ENCODE data around the gene POLRMT.

GRCh38 chr19:633786-634639 is 676 bp upstream of the POLRMT start:
- TF ChIP-seq, protein P1, sequence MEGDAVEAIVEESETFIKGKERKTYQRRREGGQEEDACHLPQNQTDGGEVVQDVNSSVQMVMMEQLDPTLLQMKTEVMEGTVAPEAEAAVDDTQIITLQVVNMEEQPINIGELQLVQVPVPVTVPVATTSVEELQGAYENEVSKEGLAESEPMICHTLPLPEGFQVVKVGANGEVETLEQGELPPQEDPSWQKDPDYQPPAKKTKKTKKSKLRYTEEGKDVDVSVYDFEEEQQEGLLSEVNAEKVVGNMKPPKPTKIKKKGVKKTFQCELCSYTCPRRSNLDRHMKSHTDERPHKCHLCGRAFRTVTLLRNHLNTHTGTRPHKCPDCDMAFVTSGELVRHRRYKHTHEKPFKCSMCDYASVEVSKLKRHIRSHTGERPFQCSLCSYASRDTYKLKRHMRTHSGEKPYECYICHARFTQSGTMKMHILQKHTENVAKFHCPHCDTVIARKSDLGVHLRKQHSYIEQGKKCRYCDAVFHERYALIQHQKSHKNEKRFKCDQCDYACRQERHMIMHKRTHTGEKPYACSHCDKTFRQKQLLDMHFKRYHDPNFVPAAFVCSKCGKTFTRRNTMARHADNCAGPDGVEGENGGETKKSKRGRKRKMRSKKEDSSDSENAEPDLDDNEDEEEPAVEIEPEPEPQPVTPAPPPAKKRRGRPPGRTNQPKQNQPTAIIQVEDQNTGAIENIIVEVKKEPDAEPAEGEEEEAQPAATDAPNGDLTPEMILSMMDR (IDR thresholded peaks at IDR 0.05): no peak
- TF ChIP-seq ZFX (IDR thresholded peaks at IDR 0.05; ENCODE audit: borderline replicate concordance): no peak
